ENCODE measurements around the gene LRFN3.
A peak's percentile ranks its signal among the peaks of the same experiment; 100 is the strongest.
"Not testable (repeated sequence)": the region's sequence is repeated elsewhere in the genome, so short reads cannot be mapped to it uniquely, and the experiment has no call there.

Gene LRFN3

GRCh38 chr19:35905178-35905727, 30.9 kb upstream of the LRFN3 start:
- no peak for DNase-seq (ENCODE audit: low read depth in 1 of 2, low spot score in 1 of 2)

- no peak for DNase-seq (ENCODE audit: low read depth in 1 of 2, low spot score in 1 of 2)
Measured at GRCh38 chr19:35907377-35907745, 28.8 kb upstream of the LRFN3 start.

GRCh38 chr19:35908010-35908441, 28.1 kb upstream of the LRFN3 start, which contains the start of gene TYROBP:
TYROBP (minus strand) TSS chr19:35908295; CDS start chr19:35908228, 67 bp downstream.
- DNase-seq (ENCODE audit: low read depth in 1 of 2, low spot score in 1 of 2), result no peak

- no peak for DNase-seq (ENCODE audit: low read depth in 1 of 2, low spot score in 1 of 2)
Measured at GRCh38 chr19:35908973-35909683, 27.0 kb upstream of the LRFN3 start.

- no peak for DNase-seq (ENCODE audit: low read depth in 1 of 2, low spot score in 1 of 2)
Measured at GRCh38 chr19:35909684-35910035, 26.5 kb upstream of the LRFN3 start.

- not testable (repeated sequence) for DNase-seq (ENCODE audit: low read depth in 1 of 2, low spot score in 1 of 2)
Measured at GRCh38 chr19:35910355-35910754, 25.8 kb upstream of the LRFN3 start.

- DNase-seq (ENCODE audit: low read depth in 1 of 2, low spot score in 1 of 2), result no peak
Measured at GRCh38 chr19:35911173-35911572, 25.0 kb upstream of the LRFN3 start.

GRCh38 chr19:35911790-35912189, 24.4 kb upstream of the LRFN3 start:
- no peak for DNase-seq (ENCODE audit: low read depth in 1 of 2, low spot score in 1 of 2)

GRCh38 chr19:35913589-35913988, 22.6 kb upstream of the LRFN3 start:
- no peak for DNase-seq (ENCODE audit: low read depth in 1 of 2, low spot score in 1 of 2)

GRCh38 chr19:35915443-35915842, 20.7 kb upstream of the LRFN3 start:
- DNase-seq (ENCODE audit: low read depth in 1 of 2, low spot score in 1 of 2), result no peak

GRCh38 chr19:35919306-35919705, 16.9 kb upstream of the LRFN3 start:
- no peak for DNase-seq (ENCODE audit: low read depth in 1 of 2, low spot score in 1 of 2)

- DNase-seq (ENCODE audit: low read depth in 1 of 2, low spot score in 1 of 2), result no peak
Measured at GRCh38 chr19:35921012-35921411, 15.2 kb upstream of the LRFN3 start.

GRCh38 chr19:35925501-35925900, 10.7 kb upstream of the LRFN3 start:
- DNase-seq (ENCODE audit: low read depth in 1 of 2, low spot score in 1 of 2), result no peak

GRCh38 chr19:35928507-35928906, 7.7 kb upstream of the LRFN3 start:
- DNase-seq (ENCODE audit: low read depth in 1 of 2, low spot score in 1 of 2), result no peak

GRCh38 chr19:35929876-35930275, 6.3 kb upstream of the LRFN3 start:
- no peak for DNase-seq (ENCODE audit: low read depth in 1 of 2, low spot score in 1 of 2)

- peak; percentile 97 to 99 for DNase-seq (ENCODE audit: low read depth in 1 of 2, low spot score in 1 of 2)
Measured at GRCh38 chr19:35931161-35931873, 4.9 kb upstream of the LRFN3 start.

- DNase-seq (ENCODE audit: low read depth in 1 of 2, low spot score in 1 of 2), result no peak
Measured at GRCh38 chr19:35931874-35932202, 4.3 kb upstream of the LRFN3 start.

- no peak for DNase-seq (ENCODE audit: low read depth in 1 of 2, low spot score in 1 of 2)
Measured at GRCh38 chr19:35932291-35932936, 3.8 kb upstream of the LRFN3 start.

GRCh38 chr19:35936738-35937268, 629 bp downstream of the LRFN3 start:
- no peak for DNase-seq (ENCODE audit: low read depth in 1 of 2, low spot score in 1 of 2)

- DNase-seq (ENCODE audit: low read depth in 1 of 2, low spot score in 1 of 2), result no peak
Measured at GRCh38 chr19:35937345-35938281, 1.4 kb downstream of the LRFN3 start.

Data from stimulated activated CD4-positive, alpha-beta T cell treated with anti-CD3 and anti-CD28 coated beads, Interleukin-15, amount 100 ng/mL, for 1 hour (primary cell).